AG09309 (cell line): ENCODE measurements around the gene NCKIPSD.

Experiments used
- DNase-seq: peaks from one replicate; pipeline ENCODE4 v3.0.0-alpha.2; 2010; ENCODE audit warnings: low read depth
- H3K4me3 ChIP-seq: 2 replicates; pipeline ENCODE4 v1.5.1; 2011; ENCODE audit warnings: mild to moderate bottlenecking, low read depth, low read length, moderate library complexity; ENCODE audit not compliant: control insufficient read depth
- TF ChIP-seq, protein P1 (sequence below): IDR thresholded peaks from 2 replicates; pipeline ENCODE4 v1.5.1; 2011; ENCODE audit warnings: mild to moderate bottlenecking, low read depth, low read length, inconsistent platforms; ENCODE audit not compliant: insufficient read depth, control insufficient read depth; ENCODE audit errors: missing control alignments

The NCKIPSD gene

GRCh38 chr3:48696156-48696555 lies 10.4 kb upstream of the NCKIPSD start:
- TF ChIP-seq, protein P1, sequence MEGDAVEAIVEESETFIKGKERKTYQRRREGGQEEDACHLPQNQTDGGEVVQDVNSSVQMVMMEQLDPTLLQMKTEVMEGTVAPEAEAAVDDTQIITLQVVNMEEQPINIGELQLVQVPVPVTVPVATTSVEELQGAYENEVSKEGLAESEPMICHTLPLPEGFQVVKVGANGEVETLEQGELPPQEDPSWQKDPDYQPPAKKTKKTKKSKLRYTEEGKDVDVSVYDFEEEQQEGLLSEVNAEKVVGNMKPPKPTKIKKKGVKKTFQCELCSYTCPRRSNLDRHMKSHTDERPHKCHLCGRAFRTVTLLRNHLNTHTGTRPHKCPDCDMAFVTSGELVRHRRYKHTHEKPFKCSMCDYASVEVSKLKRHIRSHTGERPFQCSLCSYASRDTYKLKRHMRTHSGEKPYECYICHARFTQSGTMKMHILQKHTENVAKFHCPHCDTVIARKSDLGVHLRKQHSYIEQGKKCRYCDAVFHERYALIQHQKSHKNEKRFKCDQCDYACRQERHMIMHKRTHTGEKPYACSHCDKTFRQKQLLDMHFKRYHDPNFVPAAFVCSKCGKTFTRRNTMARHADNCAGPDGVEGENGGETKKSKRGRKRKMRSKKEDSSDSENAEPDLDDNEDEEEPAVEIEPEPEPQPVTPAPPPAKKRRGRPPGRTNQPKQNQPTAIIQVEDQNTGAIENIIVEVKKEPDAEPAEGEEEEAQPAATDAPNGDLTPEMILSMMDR = no peak
- H3K4me3 ChIP-seq = no peak overlapping the region
- DNase-seq = no peak

DNA sequence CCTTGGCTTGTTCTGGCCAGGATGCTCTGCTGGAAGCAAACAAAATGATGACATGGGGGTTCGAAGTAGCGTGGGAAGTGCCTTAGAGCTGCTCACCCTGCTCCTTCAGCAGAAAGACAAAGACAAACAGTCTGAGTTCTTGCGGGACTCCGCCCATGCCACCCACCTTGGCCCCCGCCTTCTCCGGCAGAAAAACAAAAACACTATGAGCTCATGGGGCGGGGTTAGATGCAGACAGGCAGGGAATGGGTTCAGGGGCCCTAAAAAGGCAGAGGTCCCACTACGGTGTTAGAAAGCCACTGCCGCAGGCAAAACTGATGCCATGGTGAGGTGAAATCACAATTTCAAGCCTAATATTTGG lies 9.7 kb upstream of the NCKIPSD start:
- TF ChIP-seq, protein P1 = no peak

GRCh38 chr3:48694610-48695392 lies 9.1 kb upstream of the NCKIPSD start:
- TF ChIP-seq, protein P1 = no peak
- peak; percentile 51 for DNase-seq
- H3K4me3 ChIP-seq = peak overlapping the region; percentile 25

More for the DNA sequence above, 9.7 kb upstream of the NCKIPSD start:
- no peak for DNase-seq
- peak overlapping the region; percentile 25 for H3K4me3 ChIP-seq

- TF ChIP-seq, protein P1 = no peak
- H3K4me3 ChIP-seq = peak overlapping the region; percentile 18
- no peak for DNase-seq
Measured at GRCh38 chr3:48693826-48694225, 8.1 kb upstream of the NCKIPSD start.

DNA sequence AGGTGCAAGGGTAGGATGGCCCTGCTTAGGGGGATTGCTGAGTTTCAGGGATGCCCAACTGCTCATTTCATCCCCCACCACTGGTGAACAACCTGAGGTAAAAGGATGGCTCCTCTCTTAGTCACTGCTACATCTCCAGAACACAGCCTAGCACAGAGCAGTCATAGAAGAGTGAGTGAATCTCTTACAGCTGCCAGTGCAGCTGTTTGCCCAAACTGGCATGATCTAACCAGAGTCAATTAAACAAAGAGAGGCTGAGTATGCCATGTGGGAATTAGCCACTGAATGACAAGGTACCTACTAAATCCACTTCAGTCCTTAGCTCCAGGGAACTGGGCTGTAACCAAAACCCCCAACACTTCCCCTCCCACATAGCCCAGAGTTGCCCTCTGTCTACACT lies 6.8 kb upstream of the NCKIPSD start:
- DNase-seq = no peak
- TF ChIP-seq, protein P1 = no peak

DNA sequence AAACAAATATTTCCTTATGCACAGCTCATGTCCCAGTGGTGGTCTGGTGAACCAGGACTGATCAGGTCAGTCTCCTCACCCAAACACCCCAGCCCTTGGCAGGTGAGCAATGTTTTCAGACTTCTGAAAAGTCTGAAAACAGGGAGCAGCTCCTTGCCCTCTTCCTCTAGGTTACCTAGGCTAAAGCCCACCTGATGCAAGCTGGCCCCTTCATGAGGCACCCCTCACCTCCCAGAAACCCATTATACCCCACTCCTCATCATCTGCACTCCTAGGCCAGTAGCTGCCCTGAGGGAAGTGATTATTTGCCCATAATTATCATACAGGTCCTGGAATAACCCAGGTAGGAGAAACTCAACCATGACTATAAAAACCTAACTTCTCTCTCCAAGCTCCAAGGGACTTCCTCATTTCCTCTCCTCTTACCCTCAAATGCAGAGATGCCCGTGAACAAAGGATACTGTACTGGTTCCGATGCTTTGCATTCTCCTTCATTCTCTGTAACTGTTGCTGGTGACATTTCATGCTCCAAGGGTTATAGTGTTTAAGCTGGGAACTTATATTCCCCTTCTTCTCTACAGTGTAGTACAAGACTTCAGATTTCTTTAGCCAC lies 5.2 kb upstream of the NCKIPSD start:
- H3K4me3 ChIP-seq = no peak overlapping the region
- DNase-seq = no peak
- TF ChIP-seq, protein P1 = no peak

More for the DNA sequence above, 6.8 kb upstream of the NCKIPSD start:
- no peak overlapping the region for H3K4me3 ChIP-seq
